Fibroblast of mammary gland (primary cell): ENCODE measurements around the gene TBXAS1.

Source experiments
- DNase-seq: peaks from one replicate; pipeline ENCODE4 v3.0.0-alpha.2; 2010; ENCODE audit warnings: low read depth
- H3K4me3 ChIP-seq: 2 replicates; pipeline ENCODE4 v1.5.1; 2011; ENCODE audit warnings: low read depth, mild to moderate bottlenecking, low read length, moderate library complexity; ENCODE audit not compliant: control insufficient read depth
- TF ChIP-seq, protein P1 (sequence below): conservative IDR thresholded peaks from 2 replicates; pipeline ENCODE4 v1.5.1; 2011; ENCODE audit warnings: low read depth, low read length, inconsistent platforms; ENCODE audit not compliant: control insufficient read depth, insufficient read depth

Gene TBXAS1

DNA sequence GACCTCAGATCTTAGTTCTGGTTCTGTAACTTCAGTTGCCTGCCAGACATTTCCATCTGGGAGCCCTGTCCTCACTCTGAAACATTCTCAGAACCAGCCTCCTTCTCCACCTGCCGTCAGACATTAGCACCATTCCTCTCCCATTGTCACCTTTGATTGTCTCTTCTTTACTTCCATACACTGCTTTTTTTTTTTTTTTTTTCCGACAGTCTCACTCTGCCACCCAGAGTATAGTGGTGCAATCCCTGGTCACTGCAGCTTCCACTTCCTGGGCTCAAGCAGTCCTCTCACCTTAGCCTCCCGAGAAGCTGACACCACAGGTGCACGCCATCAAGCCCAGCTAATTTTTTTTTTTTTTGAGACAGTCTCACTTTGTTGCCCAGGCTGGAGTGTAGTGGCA, 30.2 kb upstream of the TBXAS1 start:
- no peak for DNase-seq
- H3K4me3 ChIP-seq = no peak overlapping the region
- TF ChIP-seq, protein P1, sequence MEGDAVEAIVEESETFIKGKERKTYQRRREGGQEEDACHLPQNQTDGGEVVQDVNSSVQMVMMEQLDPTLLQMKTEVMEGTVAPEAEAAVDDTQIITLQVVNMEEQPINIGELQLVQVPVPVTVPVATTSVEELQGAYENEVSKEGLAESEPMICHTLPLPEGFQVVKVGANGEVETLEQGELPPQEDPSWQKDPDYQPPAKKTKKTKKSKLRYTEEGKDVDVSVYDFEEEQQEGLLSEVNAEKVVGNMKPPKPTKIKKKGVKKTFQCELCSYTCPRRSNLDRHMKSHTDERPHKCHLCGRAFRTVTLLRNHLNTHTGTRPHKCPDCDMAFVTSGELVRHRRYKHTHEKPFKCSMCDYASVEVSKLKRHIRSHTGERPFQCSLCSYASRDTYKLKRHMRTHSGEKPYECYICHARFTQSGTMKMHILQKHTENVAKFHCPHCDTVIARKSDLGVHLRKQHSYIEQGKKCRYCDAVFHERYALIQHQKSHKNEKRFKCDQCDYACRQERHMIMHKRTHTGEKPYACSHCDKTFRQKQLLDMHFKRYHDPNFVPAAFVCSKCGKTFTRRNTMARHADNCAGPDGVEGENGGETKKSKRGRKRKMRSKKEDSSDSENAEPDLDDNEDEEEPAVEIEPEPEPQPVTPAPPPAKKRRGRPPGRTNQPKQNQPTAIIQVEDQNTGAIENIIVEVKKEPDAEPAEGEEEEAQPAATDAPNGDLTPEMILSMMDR = no peak

DNA sequence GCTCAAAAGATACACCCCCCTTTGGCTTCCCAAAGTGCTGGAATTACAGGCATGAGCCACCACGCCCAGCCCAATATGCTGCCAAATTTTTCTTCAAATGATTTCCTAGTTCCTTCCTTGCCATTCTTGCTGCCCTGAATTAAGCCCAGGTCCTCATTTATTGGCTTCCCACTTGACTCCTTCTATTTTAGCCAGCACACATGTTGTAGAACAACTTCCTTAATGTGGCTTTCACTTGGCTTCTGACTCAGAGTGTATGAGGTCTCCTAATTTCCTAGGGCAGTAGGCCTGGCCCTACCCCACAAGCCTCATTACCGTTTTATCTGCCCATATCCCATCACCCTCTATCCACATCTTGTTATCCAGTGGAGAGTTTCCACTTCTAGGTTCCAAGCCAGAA, 29.5 kb upstream of the TBXAS1 start:
- DNase-seq = no peak
- TF ChIP-seq, protein P1 = no peak
- no peak overlapping the region for H3K4me3 ChIP-seq

DNA sequence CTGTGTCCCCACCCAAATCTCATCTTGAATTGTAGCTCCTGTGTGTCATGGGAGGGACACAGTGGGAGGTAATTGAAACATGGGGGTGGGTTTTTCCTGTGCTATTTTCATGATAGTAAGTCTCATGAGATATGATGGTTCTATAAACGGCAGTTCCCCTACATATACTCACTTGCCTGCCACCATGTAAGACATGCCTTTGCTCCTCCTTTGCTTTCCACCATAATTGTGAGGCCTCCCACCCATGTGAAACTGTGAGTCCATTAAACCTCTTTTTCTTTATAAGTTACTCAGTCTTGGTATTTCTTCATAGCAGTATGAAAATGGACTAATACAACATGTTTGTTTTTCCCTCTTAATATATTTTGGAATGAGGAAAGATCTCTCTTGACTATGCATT, 24.5 kb upstream of the TBXAS1 start:
- DNase-seq = no peak
- H3K4me3 ChIP-seq = no peak overlapping the region
- TF ChIP-seq, protein P1 = no peak

DNA sequence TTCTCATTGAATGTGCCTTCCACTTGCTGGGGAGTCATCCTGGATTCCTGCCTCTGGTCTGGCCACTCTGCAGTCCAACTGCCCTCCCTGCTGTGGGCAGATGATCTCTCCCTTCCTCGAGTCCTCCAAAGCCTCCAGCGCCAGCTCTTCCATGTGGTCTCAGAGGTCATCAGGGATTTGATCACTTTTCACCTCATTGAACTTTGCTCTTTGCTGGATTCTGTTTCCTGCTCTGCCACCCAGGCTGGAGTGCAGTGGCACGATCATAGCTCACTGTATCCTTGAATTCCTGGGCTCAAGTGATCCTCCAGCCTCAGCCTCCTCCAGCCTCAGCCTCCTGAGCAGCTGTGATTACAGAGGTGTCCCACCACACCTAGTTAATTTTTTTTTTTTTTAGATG, 22.1 kb upstream of the TBXAS1 start:
- no peak for DNase-seq
- H3K4me3 ChIP-seq = no peak overlapping the region
- TF ChIP-seq, protein P1 = no peak

DNA sequence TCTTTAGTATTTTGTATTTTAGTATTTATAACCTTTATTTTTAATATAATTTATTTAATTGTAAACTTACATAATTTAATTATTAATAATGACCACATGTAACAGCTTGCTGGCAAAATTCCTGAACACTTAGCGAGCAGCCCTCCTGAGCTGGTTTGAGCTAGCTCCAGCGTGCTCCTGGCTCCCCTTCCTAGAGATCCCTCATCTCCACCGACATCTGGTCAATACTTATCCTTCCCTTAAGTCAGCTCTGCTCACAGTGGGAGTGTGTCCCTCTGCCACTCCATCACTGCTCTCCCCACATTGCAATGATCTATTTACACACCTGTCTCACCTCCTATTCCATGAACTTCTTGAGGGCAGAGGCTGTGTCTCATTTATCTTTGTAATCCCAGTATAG, 20.6 kb upstream of the TBXAS1 start:
- TF ChIP-seq, protein P1 = no peak
- no peak for DNase-seq
- H3K4me3 ChIP-seq = no peak overlapping the region

DNA sequence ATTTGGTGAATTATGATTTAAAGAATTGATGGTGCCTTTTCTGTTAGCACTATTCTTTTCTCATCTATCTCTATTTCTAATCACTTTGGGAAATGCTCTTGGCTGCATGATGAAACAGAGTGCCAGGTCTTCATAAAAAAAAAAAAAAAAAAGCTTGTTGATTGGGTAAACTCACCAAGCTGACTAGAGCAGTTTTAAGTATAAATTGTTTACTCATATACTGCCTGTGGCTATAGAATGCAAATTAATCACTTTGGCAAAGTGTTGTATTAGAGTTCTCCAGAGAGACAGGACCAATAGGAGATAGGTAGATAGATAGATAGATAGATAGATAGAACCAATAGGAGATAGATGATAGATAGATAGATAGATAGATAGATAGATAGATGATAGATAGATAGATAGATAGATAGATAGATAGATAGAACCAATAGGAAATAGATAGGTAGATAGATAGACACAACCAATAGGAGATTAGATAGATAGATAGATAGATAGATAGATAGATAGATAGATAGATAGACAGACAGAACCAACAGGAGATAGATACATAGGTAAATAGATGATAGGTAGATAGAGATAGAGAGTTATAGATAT, 20.1 kb upstream of the TBXAS1 start:
- no peak for DNase-seq
- TF ChIP-seq, protein P1 = no peak
- no peak overlapping the region for H3K4me3 ChIP-seq

DNA sequence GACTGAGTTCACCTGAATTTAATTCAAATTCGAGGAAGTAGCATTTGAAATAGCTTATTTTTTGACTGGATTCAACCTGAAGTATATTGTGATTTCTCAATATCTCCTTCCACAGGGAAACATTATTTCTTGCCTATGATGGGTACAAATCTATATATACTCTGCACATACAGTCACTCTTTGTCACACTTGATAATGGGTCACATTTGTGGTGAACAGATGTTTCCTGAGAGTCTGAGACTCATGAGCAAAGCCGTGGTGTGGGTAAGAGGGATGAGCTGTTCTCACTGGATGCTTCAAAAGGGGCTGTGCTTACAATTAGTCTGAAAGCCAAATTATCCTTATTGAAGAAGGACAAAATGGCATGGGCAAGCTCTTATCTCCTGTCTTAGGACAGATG, 18.0 kb upstream of the TBXAS1 start:
- TF ChIP-seq, protein P1 = no peak
- DNase-seq = peak; percentile 77
- no peak overlapping the region for H3K4me3 ChIP-seq
